ENCODE measurements around the gene TMEM63A.
"Not testable (repeated sequence)": the region's sequence is repeated elsewhere in the genome, so short reads cannot be mapped to it uniquely, and the experiment has no call there.

TMEM63A gene

GRCh38 chr1:225896494-225896893 is 14.3 kb upstream of the TMEM63A start:
- Histone ChIP-seq H3K27ac (ENCODE audit: low read depth in 2 of 2, low read length in 2 of 2) (peak overlapping the region; percentile 81 to 84), H3K4me3 (ENCODE audit: low read length in 2 of 2) (peak overlapping the region; percentile 4 to 19)

GRCh38 chr1:225892307-225892706 is 10.1 kb upstream of the TMEM63A start:
- Histone ChIP-seq H3K27ac (ENCODE audit: low read depth in 2 of 2, low read length in 2 of 2) (peak overlapping the region; percentile 4 to 51), H3K9me3 (ENCODE audit: control insufficient read depth in 2 of 2, low read length in 2 of 2) (no peaks in the 10 kb centered on the region), H3K9ac (ENCODE audit: low read depth in 1 of 2, low read length in 2 of 2) (no peak overlapping the region), H3K4me3 (ENCODE audit: low read length in 2 of 2) (no peak overlapping the region), H3K4me1 (ENCODE audit: control insufficient read depth in 2 of 2, insufficient read depth in 2 of 2, low read length in 2 of 2) (peaks cover 36 to 38% of the 10 kb centered on the region in 2 donors), H3K27me3 (ENCODE audit: control insufficient read depth in 2 of 2, insufficient read depth in 2 of 2, low read length in 2 of 2) (no peaks in the 10 kb centered on the region), H3K36me3 (ENCODE audit: control insufficient read depth in 2 of 2, insufficient read depth in 2 of 2, low read length in 2 of 2) (no peaks in the 10 kb centered on the region)

More at GRCh38 chr1:225896494-225896893, 14.3 kb upstream of the TMEM63A start:
- Histone ChIP-seq H3K9me3 (ENCODE audit: control insufficient read depth in 2 of 2, low read length in 2 of 2) (no peaks in the 10 kb centered on the region), H3K27me3 (ENCODE audit: control insufficient read depth in 2 of 2, insufficient read depth in 2 of 2, low read length in 2 of 2) (no peaks in the 10 kb centered on the region), H3K36me3 (ENCODE audit: control insufficient read depth in 2 of 2, insufficient read depth in 2 of 2, low read length in 2 of 2) (no peaks in the 10 kb centered on the region), H3K4me1 (ENCODE audit: control insufficient read depth in 2 of 2, insufficient read depth in 2 of 2, low read length in 2 of 2) (peaks cover 27 to 28% of the 10 kb centered on the region in 2 donors), H3K9ac (ENCODE audit: low read depth in 1 of 2, low read length in 2 of 2) (peak overlapping the region; percentile 1 to 62)

GRCh38 chr1:225891229-225891972 is 9.2 kb upstream of the TMEM63A start:
- peak overlapping the region in 1 of 2 donors; percentile 65 for H3K9ac ChIP-seq (ENCODE audit: low read depth in 1 of 2, low read length in 2 of 2)
- H3K27me3 ChIP-seq (ENCODE audit: control insufficient read depth in 2 of 2, insufficient read depth in 2 of 2, low read length in 2 of 2) = no peaks in the 10 kb centered on the region
- H3K36me3 ChIP-seq (ENCODE audit: control insufficient read depth in 2 of 2, insufficient read depth in 2 of 2, low read length in 2 of 2) = peaks cover 0 to 2% of the 10 kb centered on the region in 2 donors
- peak overlapping the region; percentile 89 to 95 for H3K27ac ChIP-seq (ENCODE audit: low read depth in 2 of 2, low read length in 2 of 2)
- peak overlapping the region in 1 of 2 donors; percentile 39 for H3K4me3 ChIP-seq (ENCODE audit: low read length in 2 of 2)
- H3K4me1 ChIP-seq (ENCODE audit: control insufficient read depth in 2 of 2, insufficient read depth in 2 of 2, low read length in 2 of 2) = peaks cover 32 to 34% of the 10 kb centered on the region in 2 donors
- no peaks in the 10 kb centered on the region for H3K9me3 ChIP-seq (ENCODE audit: control insufficient read depth in 2 of 2, low read length in 2 of 2)

- peaks cover 0 to 2% of the 10 kb centered on the region in 2 donors for H3K36me3 ChIP-seq (ENCODE audit: control insufficient read depth in 2 of 2, insufficient read depth in 2 of 2, low read length in 2 of 2)
- H3K9me3 ChIP-seq (ENCODE audit: control insufficient read depth in 2 of 2, low read length in 2 of 2) = no peaks in the 10 kb centered on the region
- H3K4me1 ChIP-seq (ENCODE audit: control insufficient read depth in 2 of 2, insufficient read depth in 2 of 2, low read length in 2 of 2) = peaks cover 32 to 33% of the 10 kb centered on the region in 2 donors
- H3K27me3 ChIP-seq (ENCODE audit: control insufficient read depth in 2 of 2, insufficient read depth in 2 of 2, low read length in 2 of 2) = no peaks in the 10 kb centered on the region
- peak overlapping the region in 1 of 2 donors; percentile 65 for H3K9ac ChIP-seq (ENCODE audit: low read depth in 1 of 2, low read length in 2 of 2)
- peak overlapping the region in 1 of 2 donors; percentile 39 for H3K4me3 ChIP-seq (ENCODE audit: low read length in 2 of 2)
- H3K27ac ChIP-seq (ENCODE audit: low read depth in 2 of 2, low read length in 2 of 2) = peak overlapping the region; percentile 89 to 95
Observed at GRCh38 chr1:225890346-225891228, 8.4 kb upstream of the TMEM63A start.

GRCh38 chr1:225889743-225890142 is 7.6 kb upstream of the TMEM63A start:
- Histone ChIP-seq H3K27me3 (ENCODE audit: control insufficient read depth in 2 of 2, insufficient read depth in 2 of 2, low read length in 2 of 2) (no peaks in the 10 kb centered on the region), H3K9me3 (ENCODE audit: control insufficient read depth in 2 of 2, low read length in 2 of 2) (no peaks in the 10 kb centered on the region), H3K27ac (ENCODE audit: low read depth in 2 of 2, low read length in 2 of 2) (peak overlapping the region; percentile 89 to 95), H3K4me3 (ENCODE audit: low read length in 2 of 2) (peak overlapping the region; percentile 71 to 74), H3K4me1 (ENCODE audit: control insufficient read depth in 2 of 2, insufficient read depth in 2 of 2, low read length in 2 of 2) (peaks cover 32 to 33% of the 10 kb centered on the region in 2 donors), H3K36me3 (ENCODE audit: control insufficient read depth in 2 of 2, insufficient read depth in 2 of 2, low read length in 2 of 2) (peaks cover 0 to 2% of the 10 kb centered on the region in 2 donors), H3K9ac (ENCODE audit: low read depth in 1 of 2, low read length in 2 of 2) (peak overlapping the region; percentile 32 to 94)

- peaks cover 32 to 33% of the 10 kb centered on the region in 2 donors for H3K4me1 ChIP-seq (ENCODE audit: control insufficient read depth in 2 of 2, insufficient read depth in 2 of 2, low read length in 2 of 2)
- H3K36me3 ChIP-seq (ENCODE audit: control insufficient read depth in 2 of 2, insufficient read depth in 2 of 2, low read length in 2 of 2) = peaks cover 0 to 2% of the 10 kb centered on the region in 2 donors
- no peaks in the 10 kb centered on the region for H3K27me3 ChIP-seq (ENCODE audit: control insufficient read depth in 2 of 2, insufficient read depth in 2 of 2, low read length in 2 of 2)
- H3K9me3 ChIP-seq (ENCODE audit: control insufficient read depth in 2 of 2, low read length in 2 of 2) = no peaks in the 10 kb centered on the region
- peak within 1 kb of the TSS; percentile 89 to 95 for H3K27ac ChIP-seq (ENCODE audit: low read depth in 2 of 2, low read length in 2 of 2)
- H3K4me3 ChIP-seq (ENCODE audit: low read length in 2 of 2) = peak within 1 kb of the TSS; percentile 71 to 74
- peak within 1 kb of the TSS; percentile 61 to 94 for H3K9ac ChIP-seq (ENCODE audit: low read depth in 1 of 2, low read length in 2 of 2)
Observed at GRCh38 chr1:225888898-225889601, 6.9 kb upstream of the TMEM63A start, which contains the start of gene LEFTY1. Gene LEFTY1, minus strand, starts transcription at chr1:225889146. Its CDS starts 80 bp downstream, at chr1:225889066.

- Histone ChIP-seq H3K4me1 (ENCODE audit: control insufficient read depth in 2 of 2, insufficient read depth in 2 of 2, low read length in 2 of 2) (peaks cover 38% of the 10 kb centered on the region in 2 donors), H3K36me3 (ENCODE audit: control insufficient read depth in 2 of 2, insufficient read depth in 2 of 2, low read length in 2 of 2) (peaks cover 0 to 2% of the 10 kb centered on the region in 2 donors), H3K27ac (ENCODE audit: low read depth in 2 of 2, low read length in 2 of 2) (peak overlapping the region; percentile 89 to 95), H3K27me3 (ENCODE audit: control insufficient read depth in 2 of 2, insufficient read depth in 2 of 2, low read length in 2 of 2) (no peaks in the 10 kb centered on the region), H3K4me3 (ENCODE audit: low read length in 2 of 2) (peak overlapping the region; percentile 71 to 74), H3K9ac (ENCODE audit: low read depth in 1 of 2, low read length in 2 of 2) (peak overlapping the region; percentile 61 to 94), H3K9me3 (ENCODE audit: control insufficient read depth in 2 of 2, low read length in 2 of 2) (no peaks in the 10 kb centered on the region)
Observed at GRCh38 chr1:225888289-225888897, 6.2 kb upstream of the TMEM63A start.

- H3K9me3 ChIP-seq (ENCODE audit: control insufficient read depth in 2 of 2, low read length in 2 of 2); H3K27me3 ChIP-seq (ENCODE audit: control insufficient read depth in 2 of 2, insufficient read depth in 2 of 2, low read length in 2 of 2); H3K36me3 ChIP-seq (ENCODE audit: control insufficient read depth in 2 of 2, insufficient read depth in 2 of 2, low read length in 2 of 2): not testable (repeated sequence)
- Histone ChIP-seq H3K4me3 (ENCODE audit: low read length in 2 of 2) (peak overlapping the region; percentile 71 to 74), H3K27ac (ENCODE audit: low read depth in 2 of 2, low read length in 2 of 2) (peak overlapping the region; percentile 89 to 95), H3K4me1 (ENCODE audit: control insufficient read depth in 2 of 2, insufficient read depth in 2 of 2, low read length in 2 of 2) (peaks cover 38 to 40% of the 10 kb centered on the region in 2 donors), H3K9ac (ENCODE audit: low read depth in 1 of 2, low read length in 2 of 2) (peak overlapping the region in 1 of 2 donors; percentile 94)
Observed at GRCh38 chr1:225887554-225888288, 5.5 kb upstream of the TMEM63A start.

- Histone ChIP-seq H3K4me3 (ENCODE audit: low read length in 2 of 2) (peak overlapping the region; percentile 46 to 51), H3K36me3 (ENCODE audit: control insufficient read depth in 2 of 2, insufficient read depth in 2 of 2, low read length in 2 of 2) (peaks cover 0 to 2% of the 10 kb centered on the region in 2 donors), H3K27ac (ENCODE audit: low read depth in 2 of 2, low read length in 2 of 2) (peak overlapping the region; percentile 23 to 62)
Observed at GRCh38 chr1:225887030-225887314, 4.8 kb upstream of the TMEM63A start.

More at GRCh38 chr1:225887030-225887314, 4.8 kb upstream of the TMEM63A start:
- peak overlapping the region in 1 of 2 donors; percentile 66 for H3K9ac ChIP-seq (ENCODE audit: low read depth in 1 of 2, low read length in 2 of 2)
- no peaks in the 10 kb centered on the region for H3K27me3 ChIP-seq (ENCODE audit: control insufficient read depth in 2 of 2, insufficient read depth in 2 of 2, low read length in 2 of 2)
- H3K4me1 ChIP-seq (ENCODE audit: control insufficient read depth in 2 of 2, insufficient read depth in 2 of 2, low read length in 2 of 2) = peaks cover 35 to 40% of the 10 kb centered on the region in 2 donors
- H3K9me3 ChIP-seq (ENCODE audit: control insufficient read depth in 2 of 2, low read length in 2 of 2) = no peaks in the 10 kb centered on the region

All from mucosa of rectum (tissue), 2 donors.